ENCODE measurements around the gene RBM25.
A peak's percentile ranks its signal among the peaks of the same experiment; 100 is the strongest.

Gene RBM25

DNA sequence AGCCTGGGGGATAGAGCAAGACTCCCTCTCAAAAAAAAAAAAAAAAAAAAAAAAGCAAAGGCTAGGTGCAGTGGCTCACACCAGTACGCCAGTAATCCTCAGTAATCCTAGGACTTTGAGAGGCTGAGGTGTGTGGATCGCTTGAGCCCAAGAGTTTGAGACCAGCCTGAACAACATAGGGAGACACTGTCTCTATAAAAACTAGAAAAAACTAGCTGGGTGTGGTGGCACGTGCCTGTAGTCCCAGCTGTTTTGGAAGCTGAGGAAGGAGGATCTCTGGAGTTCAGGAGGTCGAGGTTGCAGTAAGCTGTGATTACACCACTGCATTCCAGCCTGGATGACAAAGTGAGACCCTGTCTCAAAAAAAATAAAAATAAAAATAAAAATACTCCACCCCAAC, 8.9 kb upstream of the RBM25 start:
- no peaks in the 10 kb centered on the region for H3K9me3 Mint-ChIP-seq
- intact Hi-C loops (cut with micrococcal nuclease) = no loop called here
- no peaks in the 10 kb centered on the region for H3K36me3 Mint-ChIP-seq (ENCODE audit: low read depth)
- H3K4me1 Mint-ChIP-seq (ENCODE audit: low read depth) = no peaks in the 10 kb centered on the region
- no peaks in the 10 kb centered on the region for H3K27me3 Mint-ChIP-seq
- no peak overlapping the region for H3K27ac Mint-ChIP-seq
- H3K4me3 Mint-ChIP-seq = no peak overlapping the region

DNA sequence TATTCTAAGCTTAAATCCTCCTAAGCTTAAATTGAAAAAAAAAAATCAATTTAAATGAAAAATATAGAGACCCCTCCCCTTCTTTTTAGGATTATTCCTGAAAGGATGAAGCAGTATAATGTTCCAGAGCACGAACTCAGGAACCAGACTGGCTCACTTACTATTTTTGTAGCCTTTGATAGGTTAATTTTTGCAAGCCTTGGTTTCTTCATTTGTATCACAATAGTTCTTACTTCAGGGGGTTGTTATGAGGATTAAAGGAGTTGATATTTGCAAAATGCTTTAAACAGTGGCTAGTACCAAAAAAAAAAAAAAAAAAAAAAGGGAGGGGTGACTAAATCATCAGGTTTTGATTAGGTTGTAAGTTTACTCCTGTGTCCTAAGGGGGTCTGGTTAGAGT, 3.1 kb upstream of the RBM25 start:
- Mint-ChIP-seq H3K4me3 (no peak overlapping the region), H3K27me3 (no peaks in the 10 kb centered on the region), H3K27ac (no peak overlapping the region), H3K36me3 (ENCODE audit: low read depth) (no peaks in the 10 kb centered on the region), H3K4me1 (ENCODE audit: low read depth) (no peaks in the 10 kb centered on the region), H3K9me3 (no peaks in the 10 kb centered on the region)
- intact Hi-C loops (cut with micrococcal nuclease) = no loop called here

DNA sequence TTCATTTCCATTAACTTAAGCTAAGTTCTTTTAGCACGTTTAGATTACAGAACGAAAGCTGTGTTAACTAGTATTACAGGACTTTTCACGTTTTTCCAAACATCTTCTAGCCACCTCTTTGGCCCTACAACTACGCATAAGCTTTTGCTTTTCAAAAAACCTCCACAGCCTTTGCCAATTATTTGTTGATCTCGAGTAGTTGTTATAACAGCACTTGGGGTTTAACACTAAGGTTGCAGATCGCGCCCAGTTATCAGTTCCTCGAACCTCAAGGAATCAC, 450 bp upstream of the RBM25 start:
- Mint-ChIP-seq H3K9me3 (no peaks in the 10 kb centered on the region), H3K36me3 (ENCODE audit: low read depth) (peaks cover 20% of the 10 kb centered on the region), H3K27me3 (no peaks in the 10 kb centered on the region), H3K4me1 (ENCODE audit: low read depth) (peaks cover 13% of the 10 kb centered on the region), H3K27ac (no peak overlapping the region), H3K4me3 (no peak overlapping the region)
- intact Hi-C loops (cut with micrococcal nuclease) = loop anchor here (1.0 to 2.0 kb wide), 2 partner anchors 31 to 79 kb away; partner anchors contain the start of genes PSEN1 and ZFYVE1

DNA sequence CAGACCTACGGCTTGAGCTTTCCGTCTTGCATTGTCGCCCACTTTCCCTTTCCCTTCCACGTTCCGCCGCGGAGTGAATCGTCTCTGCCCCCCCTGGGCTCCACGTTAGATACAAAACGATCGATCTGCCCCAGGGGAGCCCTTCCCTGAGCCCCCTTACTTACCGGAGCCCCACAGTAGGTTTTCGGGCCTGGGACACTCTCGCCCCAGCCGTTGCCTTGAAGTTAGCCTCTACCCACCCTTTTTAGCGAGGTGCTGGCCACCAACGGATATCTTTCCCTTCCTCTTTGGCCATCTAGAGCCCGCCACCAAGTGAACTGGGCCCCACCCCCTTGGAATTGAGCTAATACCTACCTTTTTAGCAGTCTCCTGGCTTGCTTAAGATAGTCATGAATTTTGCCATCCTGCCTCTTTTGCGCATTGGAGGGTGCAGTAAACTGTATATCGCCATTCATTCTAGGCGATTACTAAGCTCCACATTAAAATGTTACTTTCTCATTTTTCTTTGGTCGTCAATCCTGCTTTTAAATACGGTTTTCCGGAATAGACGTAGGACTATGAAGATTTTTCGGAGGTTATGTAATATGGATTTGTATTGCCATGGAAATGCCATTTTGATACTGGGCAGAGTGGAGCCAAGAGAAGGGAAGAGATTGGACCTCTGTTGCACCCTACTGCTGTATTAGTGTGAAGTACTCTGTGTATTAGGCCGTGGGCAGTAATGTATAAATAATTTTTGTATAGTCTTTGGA, 764 bp downstream of the RBM25 start:
- Mint-ChIP-seq H3K27ac (no peak overlapping the region), H3K4me1 (ENCODE audit: low read depth) (peaks cover 20% of the 10 kb centered on the region), H3K9me3 (no peaks in the 10 kb centered on the region), H3K27me3 (no peaks in the 10 kb centered on the region), H3K4me3 (no peak overlapping the region), H3K36me3 (ENCODE audit: low read depth) (peaks cover 32% of the 10 kb centered on the region)
- intact Hi-C loops (cut with micrococcal nuclease) = loop anchor here (1.0 to 2.0 kb wide), 2 partner anchors 32 to 78 kb away; partner anchors contain the start of genes PSEN1 and ZFYVE1

DNA sequence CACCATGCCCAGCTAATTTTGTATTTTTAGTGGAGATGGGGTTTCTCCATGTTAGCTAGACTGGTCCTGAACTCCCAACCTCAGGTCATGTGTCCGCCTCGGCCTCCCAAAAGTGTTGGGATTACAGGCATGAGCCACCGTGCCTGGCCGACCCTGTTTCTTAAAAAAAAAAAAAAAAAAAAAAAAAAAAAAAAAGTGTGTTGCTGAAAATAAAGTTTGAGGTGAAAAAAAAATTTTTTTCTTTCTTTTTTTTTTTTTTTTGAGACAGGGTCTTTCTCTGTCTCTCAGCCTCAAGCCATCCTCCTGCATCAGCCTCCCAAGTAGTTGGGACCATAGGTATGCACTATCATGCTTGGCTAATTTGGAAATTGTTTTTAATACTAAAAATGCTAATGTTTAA, 11.3 kb downstream of the RBM25 start:
- no peaks in the 10 kb centered on the region for H3K4me1 Mint-ChIP-seq (ENCODE audit: low read depth)

DNA sequence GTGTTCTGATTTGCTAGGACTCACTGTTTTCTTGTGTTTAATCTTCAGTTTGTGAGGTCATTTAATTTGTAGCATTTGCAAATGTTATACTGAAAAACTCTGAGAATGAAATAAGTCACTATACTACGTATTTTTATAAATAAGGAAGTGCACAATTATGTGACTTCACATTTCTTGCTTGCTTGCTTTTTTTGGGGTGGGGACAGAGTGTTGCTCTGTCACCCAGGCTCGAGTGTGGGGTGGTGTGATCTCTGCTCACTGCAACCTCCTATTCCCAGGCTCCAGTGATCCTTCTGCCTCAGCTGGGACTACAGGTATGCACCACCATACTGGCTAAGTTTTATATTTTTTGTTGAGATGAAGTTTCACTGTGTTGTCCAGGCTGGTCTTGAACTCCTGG, 32.7 kb downstream of the RBM25 start:
- intact Hi-C loops (cut with micrococcal nuclease) = loop anchor here (10.0 kb wide), 1 partner anchor 104 kb away; no protein-coding TSS in a partner anchor
- Mint-ChIP-seq H3K4me1 (ENCODE audit: low read depth) (peaks cover 20% of the 10 kb centered on the region), H3K4me3 (no peak overlapping the region), H3K27ac (peak overlapping the region; percentile 80), H3K27me3 (no peaks in the 10 kb centered on the region), H3K9me3 (no peaks in the 10 kb centered on the region), H3K36me3 (ENCODE audit: low read depth) (peaks cover 92% of the 10 kb centered on the region)

More for the DNA sequence above, 11.3 kb downstream of the RBM25 start:
- Mint-ChIP-seq H3K9me3 (no peaks in the 10 kb centered on the region), H3K27me3 (no peaks in the 10 kb centered on the region), H3K27ac (no peak overlapping the region), H3K36me3 (ENCODE audit: low read depth) (peaks cover 89% of the 10 kb centered on the region), H3K4me3 (no peak overlapping the region)
- intact Hi-C loops (cut with micrococcal nuclease) = no loop called here

DNA sequence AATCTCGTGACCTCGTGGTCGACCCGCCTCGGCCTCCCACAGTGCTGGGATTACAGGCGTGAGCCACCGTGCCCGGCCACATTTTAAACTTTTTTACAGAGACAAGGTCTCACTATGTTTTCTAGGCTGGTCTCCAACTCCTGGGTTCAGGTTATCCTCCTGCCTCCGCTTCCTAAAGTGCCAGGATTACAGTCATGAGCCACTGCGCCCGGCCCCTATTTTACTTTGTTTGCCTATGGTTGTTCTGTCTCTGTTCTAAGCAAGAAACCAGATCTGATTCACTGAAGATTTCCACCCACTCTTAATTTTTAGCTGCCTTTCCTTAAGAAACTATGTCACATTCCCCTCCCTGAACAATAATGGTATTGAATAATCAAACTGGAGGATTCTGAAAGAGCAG, 39.1 kb downstream of the RBM25 start:
- intact Hi-C loops (cut with micrococcal nuclease) = loop anchor here (10.0 kb wide), 1 partner anchor 97 kb away; no protein-coding TSS in a partner anchor
- Mint-ChIP-seq H3K27ac (no peak overlapping the region), H3K4me3 (no peak overlapping the region), H3K36me3 (ENCODE audit: low read depth) (peaks cover 92% of the 10 kb centered on the region), H3K4me1 (ENCODE audit: low read depth) (peaks cover under 1% of the 10 kb centered on the region), H3K9me3 (no peaks in the 10 kb centered on the region), H3K27me3 (no peaks in the 10 kb centered on the region)

DNA sequence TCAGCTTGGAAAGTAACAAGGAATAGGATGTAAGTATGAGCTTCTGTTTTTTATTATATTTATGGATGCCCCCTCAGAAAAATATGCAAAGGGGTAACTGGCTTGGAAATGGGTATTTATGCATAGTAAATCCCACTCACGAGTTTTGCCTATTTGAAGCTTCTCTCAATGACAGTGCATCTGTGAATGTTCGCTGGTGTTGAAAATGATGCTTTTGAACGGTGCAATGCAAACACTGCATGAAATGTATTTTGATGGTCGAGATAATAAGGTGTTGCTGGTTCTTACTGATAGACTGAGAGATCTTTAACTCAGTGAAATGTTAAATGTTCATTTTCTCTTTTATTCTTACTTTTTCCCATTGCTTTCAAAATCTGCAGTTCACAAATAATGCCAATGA, 42.0 kb downstream of the RBM25 start:
- no peaks in the 10 kb centered on the region for H3K9me3 Mint-ChIP-seq
- H3K4me1 Mint-ChIP-seq (ENCODE audit: low read depth) = no peaks in the 10 kb centered on the region
- no peak overlapping the region for H3K27ac Mint-ChIP-seq
- intact Hi-C loops (cut with micrococcal nuclease) = no loop called here
- peaks cover 95% of the 10 kb centered on the region for H3K36me3 Mint-ChIP-seq (ENCODE audit: low read depth)
- H3K4me3 Mint-ChIP-seq = no peak overlapping the region
- no peaks in the 10 kb centered on the region for H3K27me3 Mint-ChIP-seq

DNA sequence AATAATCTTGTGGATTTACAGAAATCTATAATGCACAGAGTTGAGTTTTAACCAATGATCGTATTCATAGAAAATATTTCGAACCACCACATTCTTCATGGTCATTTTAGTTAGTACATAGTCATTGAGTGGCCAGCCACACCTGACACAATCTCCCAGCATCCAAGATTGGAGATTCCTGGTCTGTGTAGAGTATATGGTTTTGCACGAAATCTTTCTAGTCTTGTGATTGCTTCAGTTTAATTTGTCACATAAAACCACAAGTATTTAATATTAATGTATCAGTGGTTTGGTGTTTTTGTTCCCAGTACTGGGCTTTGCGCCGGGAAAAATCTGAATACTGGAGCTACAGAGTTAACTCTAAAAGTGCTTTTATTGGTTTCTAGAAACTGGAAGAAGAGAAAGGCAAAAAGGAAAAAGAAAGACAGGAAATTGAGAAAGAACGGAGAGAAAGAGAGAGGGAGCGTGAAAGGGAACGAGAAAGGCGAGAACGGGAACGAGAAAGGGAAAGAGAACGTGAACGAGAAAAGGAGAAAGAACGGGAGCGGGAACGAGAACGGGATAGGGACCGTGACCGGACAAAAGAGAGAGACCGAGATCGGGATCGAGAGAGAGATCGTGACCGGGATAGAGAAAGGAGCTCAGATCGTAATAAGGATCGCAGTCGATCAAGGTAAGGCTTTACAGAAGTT, 44.6 kb downstream of the RBM25 start:
- H3K4me1 Mint-ChIP-seq (ENCODE audit: low read depth) = no peaks in the 10 kb centered on the region
- H3K27ac Mint-ChIP-seq = no peak overlapping the region
- no peaks in the 10 kb centered on the region for H3K9me3 Mint-ChIP-seq
- H3K36me3 Mint-ChIP-seq (ENCODE audit: low read depth) = peaks cover 97% of the 10 kb centered on the region
- H3K27me3 Mint-ChIP-seq = no peaks in the 10 kb centered on the region
- no peak overlapping the region for H3K4me3 Mint-ChIP-seq
- intact Hi-C loops (cut with micrococcal nuclease) = no loop called here

DNA sequence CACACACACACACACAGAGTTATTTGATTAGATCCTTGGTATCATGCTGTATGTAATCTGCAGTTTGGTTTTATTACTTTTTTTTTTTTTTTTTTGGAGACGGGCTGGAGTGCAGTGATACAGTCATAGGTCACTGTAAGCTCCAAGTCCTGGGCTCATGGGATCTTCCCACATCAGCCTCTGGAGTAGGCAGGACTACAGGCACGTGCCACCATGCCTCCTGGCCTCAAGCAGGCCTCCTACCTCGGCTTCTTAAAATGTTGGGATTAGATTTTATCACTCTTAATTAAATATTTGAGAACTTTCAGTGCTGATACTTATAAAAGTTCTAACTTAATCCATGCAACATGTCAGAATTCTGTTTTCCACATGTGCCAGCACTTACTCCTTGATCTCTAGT, 46.7 kb downstream of the RBM25 start:
- Mint-ChIP-seq H3K9me3 (no peaks in the 10 kb centered on the region), H3K27me3 (no peaks in the 10 kb centered on the region), H3K4me1 (ENCODE audit: low read depth) (no peaks in the 10 kb centered on the region), H3K27ac (no peak overlapping the region), H3K4me3 (no peak overlapping the region), H3K36me3 (ENCODE audit: low read depth) (peaks cover 96% of the 10 kb centered on the region)
- intact Hi-C loops (cut with micrococcal nuclease) = no loop called here

DNA sequence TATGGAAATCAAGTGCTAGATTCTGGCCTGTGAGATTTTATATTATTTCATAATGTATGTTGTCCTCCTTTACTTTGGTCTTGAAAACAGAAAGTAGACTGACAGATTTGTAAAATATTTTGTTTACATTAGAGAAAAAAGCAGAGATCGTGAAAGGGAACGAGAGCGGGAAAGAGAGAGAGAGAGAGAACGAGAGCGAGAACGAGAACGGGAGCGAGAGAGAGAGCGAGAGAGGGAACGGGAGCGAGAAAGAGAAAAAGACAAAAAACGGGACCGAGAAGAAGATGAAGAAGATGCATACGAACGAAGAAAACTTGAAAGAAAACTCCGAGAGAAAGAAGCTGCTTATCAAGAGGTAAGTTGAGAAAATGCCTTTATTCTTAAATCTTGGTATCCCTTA, 47.4 kb downstream of the RBM25 start:
- H3K4me3 Mint-ChIP-seq = no peak overlapping the region
- H3K27me3 Mint-ChIP-seq = no peaks in the 10 kb centered on the region
- H3K36me3 Mint-ChIP-seq (ENCODE audit: low read depth) = peaks cover 96% of the 10 kb centered on the region
- no peaks in the 10 kb centered on the region for H3K4me1 Mint-ChIP-seq (ENCODE audit: low read depth)
- no peak overlapping the region for H3K27ac Mint-ChIP-seq
- no peaks in the 10 kb centered on the region for H3K9me3 Mint-ChIP-seq
- intact Hi-C loops (cut with micrococcal nuclease) = no loop called here

DNA sequence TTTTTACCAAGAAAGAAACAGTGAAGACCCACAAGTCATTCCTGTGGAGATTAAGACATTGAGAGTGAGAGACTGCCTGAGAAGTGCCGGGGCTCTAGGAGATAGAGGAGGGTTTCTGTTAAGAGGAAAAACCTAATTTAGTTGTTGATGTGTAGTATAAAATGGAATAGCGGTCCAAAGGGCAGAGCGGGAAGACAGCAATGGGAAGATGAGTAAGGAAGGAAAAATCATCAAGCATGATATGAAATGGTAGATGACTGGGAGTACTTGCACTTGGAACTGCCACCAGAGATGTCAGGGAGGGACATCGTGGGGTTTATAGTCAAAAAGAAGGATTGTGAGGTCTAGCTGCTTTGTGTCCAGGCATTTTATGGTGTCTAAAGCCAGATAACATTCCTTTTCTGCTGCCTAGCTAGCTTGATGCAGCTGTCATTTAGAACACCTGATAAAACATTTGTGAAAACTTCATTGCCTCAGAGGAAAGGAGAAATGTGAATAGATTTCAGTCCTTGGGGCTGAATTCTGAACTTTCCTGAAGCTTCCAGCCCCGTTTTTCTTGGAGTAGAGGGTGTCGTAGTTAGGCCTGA, 57.8 kb downstream of the RBM25 start:
- Mint-ChIP-seq H3K27me3 (no peaks in the 10 kb centered on the region), H3K27ac (no peak overlapping the region), H3K36me3 (ENCODE audit: low read depth) (peaks cover 89% of the 10 kb centered on the region), H3K9me3 (no peaks in the 10 kb centered on the region), H3K4me1 (ENCODE audit: low read depth) (no peaks in the 10 kb centered on the region), H3K4me3 (no peak overlapping the region)
- intact Hi-C loops (cut with micrococcal nuclease) = no loop called here

DNA sequence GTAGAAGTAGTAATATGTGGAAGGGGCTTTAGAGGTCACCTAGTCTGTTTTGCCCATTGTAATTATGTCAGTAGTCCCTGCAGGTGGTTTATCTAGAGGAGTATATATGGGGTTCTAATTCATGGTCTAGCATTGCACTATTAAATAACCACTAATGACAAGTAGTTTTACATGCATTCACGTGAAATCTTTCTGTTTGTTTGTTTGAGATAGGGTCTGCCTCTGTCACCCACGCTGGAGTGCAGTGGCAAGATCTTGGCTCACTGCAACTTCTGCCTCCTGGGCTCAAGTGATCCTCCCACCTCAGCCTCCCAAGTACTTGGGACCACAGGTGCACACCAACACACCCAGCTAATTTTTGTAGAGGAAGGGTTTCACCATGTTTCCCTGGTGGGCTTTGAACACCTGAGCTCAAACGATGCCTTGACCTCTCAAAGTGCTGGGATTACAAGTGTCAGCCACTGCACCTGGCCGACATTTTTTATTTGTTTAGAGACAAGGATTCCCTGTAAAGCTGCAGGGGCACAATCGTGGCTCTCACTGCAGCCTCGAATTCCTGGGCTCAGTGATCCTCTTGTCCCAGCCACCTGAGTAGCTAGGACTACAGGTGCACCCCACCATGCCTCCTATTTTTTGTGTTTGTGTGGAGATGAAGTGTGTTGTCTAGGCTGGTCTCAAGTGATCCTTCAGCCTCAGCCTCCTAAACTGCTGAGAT, 66.0 kb downstream of the RBM25 start:
- Mint-ChIP-seq H3K4me1 (ENCODE audit: low read depth) (no peaks in the 10 kb centered on the region), H3K9me3 (no peaks in the 10 kb centered on the region), H3K27me3 (no peaks in the 10 kb centered on the region), H3K36me3 (ENCODE audit: low read depth) (peaks cover 65% of the 10 kb centered on the region), H3K4me3 (no peak overlapping the region), H3K27ac (no peak overlapping the region)
- intact Hi-C loops (cut with micrococcal nuclease) = no loop called here

DNA sequence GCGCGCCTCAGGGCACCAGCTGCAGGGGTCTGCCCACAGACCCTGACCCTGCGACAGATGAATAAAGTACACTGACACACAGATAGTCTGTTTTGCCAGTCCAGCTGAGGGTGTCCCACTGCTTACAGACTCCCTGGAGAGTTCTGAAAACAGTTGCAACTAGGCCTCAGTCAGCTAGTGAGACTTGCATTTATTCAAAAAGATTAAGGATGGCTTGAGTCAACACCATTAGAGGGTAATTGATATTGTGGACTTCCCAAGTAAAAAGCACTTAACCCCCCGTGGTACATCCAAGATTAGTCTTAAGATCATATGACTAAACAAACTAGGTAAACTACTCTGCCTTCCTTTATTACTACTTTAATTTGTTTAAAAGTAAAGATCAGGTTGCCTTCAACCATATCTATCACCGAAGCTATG, 66.8 kb downstream of the RBM25 start:
- Mint-ChIP-seq H3K4me3 (no peak overlapping the region), H3K9me3 (no peaks in the 10 kb centered on the region), H3K27me3 (no peaks in the 10 kb centered on the region), H3K36me3 (ENCODE audit: low read depth) (peaks cover 56% of the 10 kb centered on the region), H3K4me1 (ENCODE audit: low read depth) (no peaks in the 10 kb centered on the region), H3K27ac (no peak overlapping the region)
- intact Hi-C loops (cut with micrococcal nuclease) = no loop called here

Measured in dendritic cell treated with granulocyte-macrophage colony-stimulating factor and Interleukin-4, amounts not matched to agents 40 ng/mL and 50 ng/mL, for 4 days (primary cell).